EH (cell line): ENCODE measurements around the gene PLCL2.

Experiments
- DNase-seq: peaks from one replicate; pipeline ENCODE4 v3.0.0-alpha.2; 2015; ENCODE audit warnings: low read depth

Gene PLCL2

GRCh38 chr3:16893618-16894200 lies 9.0 kb downstream of the PLCL2 start:
- no peak for DNase-seq

GRCh38 chr3:16896094-16896627 lies 11.4 kb downstream of the PLCL2 start:
- DNase-seq, result no peak

GRCh38 chr3:16896820-16897219 lies 12.1 kb downstream of the PLCL2 start:
- DNase-seq, result no peak

GRCh38 chr3:16897254-16897926 lies 12.6 kb downstream of the PLCL2 start:
- peak; percentile 86 for DNase-seq

- DNase-seq, result no peak
Observed at GRCh38 chr3:16898595-16899395, 14.0 kb downstream of the PLCL2 start.

GRCh38 chr3:16899919-16900318 lies 15.2 kb downstream of the PLCL2 start:
- no peak for DNase-seq

GRCh38 chr3:16900779-16901440 lies 16.2 kb downstream of the PLCL2 start:
- no peak for DNase-seq

- no peak for DNase-seq
Observed at GRCh38 chr3:16904423-16905417, 20.0 kb downstream of the PLCL2 start.

- no peak for DNase-seq
Observed at GRCh38 chr3:16905704-16906103, 20.9 kb downstream of the PLCL2 start.

- DNase-seq, result peak; percentile 56
Observed at GRCh38 chr3:16906682-16907081, 21.9 kb downstream of the PLCL2 start.

- DNase-seq, result peak; percentile 6
Observed at GRCh38 chr3:16907243-16907642, 22.5 kb downstream of the PLCL2 start.

GRCh38 chr3:16908016-16908807 lies 23.5 kb downstream of the PLCL2 start:
- no peak for DNase-seq

- DNase-seq, result no peak
Observed at GRCh38 chr3:16908896-16909295, 24.1 kb downstream of the PLCL2 start.

GRCh38 chr3:16909802-16910201 lies 25.0 kb downstream of the PLCL2 start:
- DNase-seq, result no peak

GRCh38 chr3:16910207-16910606 lies 25.5 kb downstream of the PLCL2 start:
- DNase-seq, result no peak

GRCh38 chr3:16911916-16912315 lies 27.2 kb downstream of the PLCL2 start:
- peak; percentile 3 for DNase-seq

GRCh38 chr3:16912400-16913263 lies 27.9 kb downstream of the PLCL2 start:
- DNase-seq, result no peak

GRCh38 chr3:16913264-16913580 lies 28.5 kb downstream of the PLCL2 start:
- no peak for DNase-seq

- DNase-seq, result no peak
Observed at GRCh38 chr3:16916840-16917239, 32.1 kb downstream of the PLCL2 start.
